Trophoblast cell (in vitro differentiated cells and primary cell): ENCODE measurements around the gene RPUSD2.
"Not testable (repeated sequence)": the region's sequence is repeated elsewhere in the genome, so short reads cannot be mapped to it uniquely, and the experiment has no call there.

Source experiments
- DNase-seq, 2 donors: peaks; one replicate each; pipeline ENCODE4 v3.0.0-alpha.2; 2016
- H2AFZ ChIP-seq: 2 replicates; pipeline ENCODE4 v1.6.1; 2013; ENCODE audit warnings: low read length, moderate library complexity, mild to moderate bottlenecking; ENCODE audit not compliant: insufficient read depth, poor library complexity
- H2AK5ac ChIP-seq: 2 replicates; pipeline ENCODE4 v1.6.1; 2013; ENCODE audit warnings: mild to moderate bottlenecking, low read length
- H2BK120ac ChIP-seq: 2 replicates; pipeline ENCODE4 v1.6.1; 2013; ENCODE audit warnings: low read length, mild to moderate bottlenecking, moderate library complexity; ENCODE audit not compliant: insufficient read depth, poor library complexity
- H2BK12ac ChIP-seq: 2 replicates; pipeline ENCODE4 v1.6.1; 2013; ENCODE audit warnings: mild to moderate bottlenecking, low read length, moderate library complexity
- H2BK5ac ChIP-seq: 2 replicates; pipeline ENCODE4 v1.6.1; 2013; ENCODE audit warnings: low read length, low read depth, moderate library complexity, mild to moderate bottlenecking; ENCODE audit not compliant: poor library complexity
- H3K14ac ChIP-seq: 2 replicates; pipeline ENCODE4 v1.6.1; 2013; ENCODE audit warnings: mild to moderate bottlenecking, low read length
- H3K18ac ChIP-seq: 2 replicates; pipeline ENCODE4 v1.6.1; 2013; ENCODE audit warnings: mild to moderate bottlenecking, low read length
- H3K23ac ChIP-seq: 2 replicates; pipeline ENCODE4 v1.6.1; 2013; ENCODE audit warnings: low read length
- H3K27ac ChIP-seq: 2 replicates; pipeline ENCODE4 v1.5.1; 2013; ENCODE audit warnings: low read depth, mild to moderate bottlenecking, inconsistent platforms, low read length, moderate library complexity
- H3K27me3 ChIP-seq: 2 replicates; pipeline ENCODE4 v1.6.1; 2013; ENCODE audit warnings: inconsistent platforms, mild to moderate bottlenecking, low read length, moderate library complexity; ENCODE audit not compliant: insufficient read depth
- H3K36me3 ChIP-seq, 2 experiments: 1 replicate in 1 of 2; 2 replicates in 1 of 2; pipeline ENCODE4 v1.6.1; 2013; ENCODE audit warnings: low read length in 2 of 2, mild to moderate bottlenecking in 2 of 2, moderate library complexity in 1 of 2; ENCODE audit not compliant: insufficient read depth in 2 of 2, control insufficient read depth in 1 of 2
- H3K4ac ChIP-seq: 2 replicates; pipeline ENCODE4 v1.6.1; 2013; ENCODE audit warnings: low read depth, mild to moderate bottlenecking, low read length, moderate library complexity
- H3K4me1 ChIP-seq, 2 experiments: 1 replicate in 1 of 2; 2 replicates in 1 of 2; pipeline ENCODE4 v1.6.1; 2013; ENCODE audit warnings: low read length in 2 of 2, mild to moderate bottlenecking in 2 of 2, moderate library complexity in 1 of 2; ENCODE audit not compliant: insufficient read depth in 2 of 2, control insufficient read depth in 1 of 2
- H3K4me2 ChIP-seq: 2 replicates; pipeline ENCODE4 v1.6.1; 2013; ENCODE audit warnings: inconsistent platforms, mild to moderate bottlenecking, low read length, moderate library complexity
- H3K4me3 ChIP-seq: 2 replicates; pipeline ENCODE4 v1.5.1; 2013; ENCODE audit warnings: mild to moderate bottlenecking, low read depth, low read length, inconsistent platforms
- H3K79me1 ChIP-seq: one replicate; pipeline ENCODE4 v1.6.1; 2013; ENCODE audit warnings: low read length
- H3K79me2 ChIP-seq: 2 replicates; pipeline ENCODE4 v1.6.1; 2013; ENCODE audit warnings: low read length, mild to moderate bottlenecking; ENCODE audit not compliant: control insufficient read depth, insufficient read depth, poor library complexity
- H3K9ac ChIP-seq: 2 replicates; pipeline ENCODE4 v1.6.1; 2013; ENCODE audit warnings: mild to moderate bottlenecking, low read length
- H3K9me3 ChIP-seq: 2 replicates; pipeline ENCODE4 v1.6.1; 2013; ENCODE audit warnings: low read depth, mild to moderate bottlenecking, control low read depth, inconsistent platforms, low read length; ENCODE audit not compliant: insufficient read depth
- H4K12ac ChIP-seq: 2 replicates; pipeline ENCODE4 v1.6.1; 2013; ENCODE audit warnings: low read depth, mild to moderate bottlenecking, low read length, moderate library complexity
- H4K8ac ChIP-seq: 2 replicates; pipeline ENCODE4 v1.6.1; 2013; ENCODE audit warnings: low read depth, mild to moderate bottlenecking, low read length, moderate library complexity
- H4K91ac ChIP-seq: one replicate; pipeline ENCODE4 v1.6.1; 2013; ENCODE audit warnings: low read depth, mild to moderate bottlenecking, low read length, moderate library complexity
- WGBS: extraction: QIAGEN DNeasy Blood & Tissue Kit; methylation state at CpG from one replicate; pipeline ENCODE4 v1.1.7; 2013; ENCODE audit warnings: missing lambda C conversion rate; ENCODE audit not compliant: insufficient read length, insufficient coverage; ENCODE audit errors: extremely low coverage; 5-methylcytosine and 5-hydroxymethylcytosine counted together

The RPUSD2 gene

GRCh38 chr15:40578892-40579291 lies 9.8 kb downstream of the RPUSD2 start:
- no peak overlapping the region for H3K4me3 ChIP-seq
- no peak overlapping the region for H3K23ac ChIP-seq
- DNase-seq, result no peak
- H3K36me3 ChIP-seq, result peaks cover 2 to 3% of the 10 kb centered on the region in 2 experiments
- no peak overlapping the region for H3K4me2 ChIP-seq
- H3K18ac ChIP-seq, result no peak overlapping the region
- no CpG with 5 or more reads among the region's 4 CpGs for WGBS
- H2BK5ac ChIP-seq, result no peak overlapping the region
- no peaks in the 10 kb centered on the region for H3K79me1 ChIP-seq
- H3K27me3 ChIP-seq, result no peaks in the 10 kb centered on the region
- H4K91ac ChIP-seq, result no peak overlapping the region
- H3K4me1 ChIP-seq, result no peaks in the 10 kb centered on the region
- H4K8ac ChIP-seq, result no peak overlapping the region
- H2AFZ ChIP-seq, result no peak overlapping the region
- H2BK120ac ChIP-seq, result no peak overlapping the region
- H2BK12ac ChIP-seq, result no peak overlapping the region
- no peak overlapping the region for H3K4ac ChIP-seq
- H3K14ac ChIP-seq, result no peak overlapping the region
- H3K9me3 ChIP-seq, result no peaks in the 10 kb centered on the region
- H3K9ac ChIP-seq, result no peak overlapping the region
- H3K79me2 ChIP-seq, result no peaks in the 10 kb centered on the region
- H4K12ac ChIP-seq, result no peak overlapping the region
- no peak overlapping the region for H2AK5ac ChIP-seq
- H3K27ac ChIP-seq, result no peak overlapping the region

GRCh38 chr15:40581796-40582195 lies 12.7 kb downstream of the RPUSD2 start:
- H3K4me3 ChIP-seq, H2AFZ ChIP-seq, H3K27ac ChIP-seq, H2BK5ac ChIP-seq, H3K79me2 ChIP-seq, H4K8ac ChIP-seq, H2BK12ac ChIP-seq, H3K4ac ChIP-seq, H4K91ac ChIP-seq, H3K4me2 ChIP-seq, H2BK120ac ChIP-seq, H3K4me1 ChIP-seq, H4K12ac ChIP-seq, H3K9ac ChIP-seq, H2AK5ac ChIP-seq, DNase-seq, H3K23ac ChIP-seq, H3K18ac ChIP-seq, H3K9me3 ChIP-seq, H3K14ac ChIP-seq, H3K27me3 ChIP-seq, H3K79me1 ChIP-seq, H3K36me3 ChIP-seq: not testable (repeated sequence)
- WGBS, result no CpG with 5 or more reads among the region's 2 CpGs

- no peak overlapping the region for H4K12ac ChIP-seq
- no peak overlapping the region for H3K18ac ChIP-seq
Observed at GRCh38 chr15:40582726-40583246, 13.7 kb downstream of the RPUSD2 start.

GRCh38 chr15:40584191-40584590 lies 15.1 kb downstream of the RPUSD2 start:
- H3K27ac ChIP-seq, result no peak overlapping the region

More at GRCh38 chr15:40582726-40583246, 13.7 kb downstream of the RPUSD2 start:
- H2BK5ac ChIP-seq, result no peak overlapping the region
- no peaks in the 10 kb centered on the region for H3K79me1 ChIP-seq
- no peak overlapping the region for H3K14ac ChIP-seq
- no peaks in the 10 kb centered on the region for H3K4me1 ChIP-seq
- H3K79me2 ChIP-seq, result no peaks in the 10 kb centered on the region
- H3K27me3 ChIP-seq, result no peaks in the 10 kb centered on the region
- no peak overlapping the region for H3K4me3 ChIP-seq
- H2BK120ac ChIP-seq, result no peak overlapping the region
- H2AK5ac ChIP-seq, result no peak overlapping the region
- H3K36me3 ChIP-seq, result no peaks in the 10 kb centered on the region
- peak in 1 of 2 donors; percentile 60 for DNase-seq
- no peak overlapping the region for H2AFZ ChIP-seq
- H3K4ac ChIP-seq, result no peak overlapping the region
- H3K23ac ChIP-seq, result no peak overlapping the region
- WGBS, result no CpG with 5 or more reads among the region's 8 CpGs
- H2BK12ac ChIP-seq, result no peak overlapping the region
- H3K9me3 ChIP-seq, result no peaks in the 10 kb centered on the region
- H3K4me2 ChIP-seq, result no peak overlapping the region
- H4K91ac ChIP-seq, result no peak overlapping the region
- no peak overlapping the region for H3K9ac ChIP-seq
- H3K27ac ChIP-seq, result no peak overlapping the region
- no peak overlapping the region for H4K8ac ChIP-seq

More at GRCh38 chr15:40584191-40584590, 15.1 kb downstream of the RPUSD2 start:
- H3K4me2 ChIP-seq, result no peak overlapping the region
- H2AK5ac ChIP-seq, result no peak overlapping the region
- no peaks in the 10 kb centered on the region for H3K36me3 ChIP-seq
- H3K79me2 ChIP-seq, result no peaks in the 10 kb centered on the region
- H2BK5ac ChIP-seq, result no peak overlapping the region
- H3K9me3 ChIP-seq, result no peaks in the 10 kb centered on the region
- no peaks in the 10 kb centered on the region for H3K4me1 ChIP-seq
- no peaks in the 10 kb centered on the region for H3K27me3 ChIP-seq
- no CpG with 5 or more reads among the region's 2 CpGs for WGBS
- H4K91ac ChIP-seq, result no peak overlapping the region
- no peak overlapping the region for H3K9ac ChIP-seq
- no peak overlapping the region for H3K4ac ChIP-seq
- H2AFZ ChIP-seq, result no peak overlapping the region
- no peak overlapping the region for H2BK12ac ChIP-seq
- no peak overlapping the region for H4K8ac ChIP-seq
- no peak overlapping the region for H3K18ac ChIP-seq
- peak in 1 of 2 donors; percentile 35 for DNase-seq
- no peak overlapping the region for H2BK120ac ChIP-seq
- H3K79me1 ChIP-seq, result no peaks in the 10 kb centered on the region
- H3K4me3 ChIP-seq, result no peak overlapping the region
- no peak overlapping the region for H3K23ac ChIP-seq
- H4K12ac ChIP-seq, result no peak overlapping the region
- no peak overlapping the region for H3K14ac ChIP-seq
